ENCODE measurements around the gene SNAI1.

- no peak for TF ChIP-seq CTCF (IDR thresholded peaks at IDR 0.05)
- no peak for TF ChIP-seq POLR2A (IDR thresholded peaks at IDR 0.05)
Measured at GRCh38 chr20:49951151-49951550, 31.6 kb upstream of the SNAI1 start.

Measured in ovary (tissue), 3 donors.